ENCODE measurements around the gene DCLK1. TPM values are rescaled to one million over a fixed set of nuclear protein-coding genes. Genes with fewer than 3 reads are reported as not detected.

The DCLK1 gene
- total RNA-seq, 1 experiment from 2014 or later: 0.10 TPM

GRCh38 chr13:35964011-35964862, 166.9 kb downstream of the DCLK1 start:
- H3K4me3 ChIP-seq (replicated peaks in 1 of 2; ENCODE audit: low read depth in 1 of 2, low read length in 2 of 2): no peak overlapping the region
- DNase-seq (ENCODE audit: low read depth, low spot score) (no peak), ATAC-seq (no peak)
- H3K27me3 ChIP-seq (ENCODE audit: insufficient read depth, low read length): no peaks in the 10 kb centered on the region; the same call in 1 of the 2 replicates
- ChIA-PET CTCF (no interaction called here), POLR2A (no interaction called here), RAD21 (ENCODE audit: low non-redundant PET in 1 of 2, low total read pairs in 2 of 2, uncharacterized antibody in 2 of 2, unreplicated experiment in 2 of 2) (no interaction called here)
- intact Hi-C loops (cut with micrococcal nuclease): no loop called here
- H3K4me1 ChIP-seq (ENCODE audit: control insufficient read depth in 1 of 2, insufficient read depth in 2 of 2, low read length in 2 of 2): no peaks in the 10 kb centered on the region
- H3K9ac ChIP-seq (ENCODE audit: low read length): no peak overlapping the region
- H3K9me2 ChIP-seq (ENCODE audit: insufficient read depth): no peaks in the 10 kb centered on the region
- no peak overlapping the region for H2AFZ ChIP-seq (ENCODE audit: low read depth, low read length, poor library complexity, severe bottlenecking)
- no peaks in the 10 kb centered on the region for H3K79me2 ChIP-seq (ENCODE audit: insufficient read depth, low read length)
- H4K20me1 ChIP-seq (ENCODE audit: insufficient read depth): no peaks in the 10 kb centered on the region
- no peak for TF ChIP-seq ELF1 (IDR thresholded peaks at IDR 0.05; ENCODE audit: borderline replicate concordance, low read depth)
- TF ChIP-seq ZFX (IDR thresholded peaks at IDR 0.05): no peak
- TF ChIP-seq FOSL1 (IDR thresholded peaks at IDR 0.05; ENCODE audit: low read depth): no peak
- TF ChIP-seq EZH2 (IDR thresholded peaks at IDR 0.05): no peak
- no peak for TF ChIP-seq EZH2phosphoT487 (IDR thresholded peaks at IDR 0.05; ENCODE audit: borderline replicate concordance)
- TF ChIP-seq SRF (IDR thresholded peaks at IDR 0.05; ENCODE audit: low read depth): no peak
- no peak for TF ChIP-seq YY1 (IDR thresholded peaks at IDR 0.05; ENCODE audit: extremely low read depth, insufficient replicate concordance, low read depth, low read length)
- TF ChIP-seq ATF3 (IDR thresholded peaks at IDR 0.05): no peak
- TF ChIP-seq REST (IDR thresholded peaks at IDR 0.05; ENCODE audit: low read depth): no peak
- TF ChIP-seq SIN3A (IDR thresholded peaks at IDR 0.05; ENCODE audit: low read depth): no peak
- TF ChIP-seq ZNF274 (IDR thresholded peaks at IDR 0.05; ENCODE audit: low read depth, low read length): no peak
- no peak for TF ChIP-seq SP1 (IDR thresholded peaks at IDR 0.05; ENCODE audit: low read depth)
- no peak for TF ChIP-seq CBX3 (IDR thresholded peaks at IDR 0.05; ENCODE audit: low read depth)
- no peaks in the 10 kb centered on the region for H3K36me3 ChIP-seq (ENCODE audit: control insufficient read depth in 1 of 2, insufficient read depth in 2 of 2, low read length in 2 of 2)
- no peak overlapping the region for H3K27ac ChIP-seq (ENCODE audit: low read depth, low read length)
- no peak overlapping the region for H3K4me2 ChIP-seq (ENCODE audit: low read length)
- no peaks in the 10 kb centered on the region for H3K9me3 ChIP-seq (ENCODE audit: control insufficient read depth in 1 of 2, insufficient read depth in 1 of 2, low read depth in 1 of 2, low read length in 2 of 2)
- BruUV-seq (replicated peaks): no TSS peak
